HG02981 (cell line): Measurements from ENCODE around the gene CLCN7.

Experiments used
- ATAC-seq: cut with Tn5 transposase; IDR thresholded peaks from one replicate; pipeline ENCODE4 v1.9.1; 2021; ENCODE audit warnings: mild to moderate bottlenecking, moderate library complexity; ENCODE audit not compliant: unreplicated experiment

The CLCN7 gene

GRCh38 chr16:1464196-1464893 lies 10.5 kb downstream of the CLCN7 start:
- no peak for ATAC-seq

- no peak for ATAC-seq
Measured at GRCh38 chr16:1461146-1461545, 13.7 kb downstream of the CLCN7 start.

- ATAC-seq, result no peak
Measured at GRCh38 chr16:1460602-1461138, 14.2 kb downstream of the CLCN7 start.

GRCh38 chr16:1459967-1460366 lies 14.9 kb downstream of the CLCN7 start:
- no peak for ATAC-seq

- no peak for ATAC-seq
Measured at GRCh38 chr16:1458977-1459341, 15.9 kb downstream of the CLCN7 start.

- no peak for ATAC-seq
Measured at GRCh38 chr16:1458336-1458976, 16.4 kb downstream of the CLCN7 start.

- ATAC-seq, result no peak
Measured at GRCh38 chr16:1457489-1458245, 17.2 kb downstream of the CLCN7 start.

- ATAC-seq, result no peak
Measured at GRCh38 chr16:1456951-1457350, 17.9 kb downstream of the CLCN7 start.

- no peak for ATAC-seq
Measured at GRCh38 chr16:1455190-1456171, 19.3 kb downstream of the CLCN7 start.

- ATAC-seq, result no peak
Measured at GRCh38 chr16:1454561-1454960, 20.3 kb downstream of the CLCN7 start.

- ATAC-seq, result no peak
Measured at GRCh38 chr16:1453316-1453715, 21.5 kb downstream of the CLCN7 start.

GRCh38 chr16:1452530-1452929 lies 22.3 kb downstream of the CLCN7 start:
- no peak for ATAC-seq

- ATAC-seq, result no peak
Measured at GRCh38 chr16:1451702-1452392, 23.0 kb downstream of the CLCN7 start.

- no peak for ATAC-seq
Measured at GRCh38 chr16:1450841-1451240, 24.0 kb downstream of the CLCN7 start.

- no peak for ATAC-seq
Measured at GRCh38 chr16:1450218-1450617, 24.6 kb downstream of the CLCN7 start.

GRCh38 chr16:1449201-1449788 lies 25.5 kb downstream of the CLCN7 start:
- ATAC-seq, result no peak

- ATAC-seq, result no peak
Measured at GRCh38 chr16:1448536-1449116, 26.2 kb downstream of the CLCN7 start.

- ATAC-seq, result no peak
Measured at GRCh38 chr16:1447965-1448364, 26.9 kb downstream of the CLCN7 start.
